ENCODE measurements around the gene MMAB.

MMAB gene

GRCh38 chr12:109587921-109588320 is 14.6 kb upstream of the MMAB start:
- Histone ChIP-seq H3K27me3 (replicated peaks; ENCODE audit: control insufficient read depth, insufficient read depth, low read length, poor library complexity, severe bottlenecking) (no peaks in the 10 kb centered on the region), H3K36me3 (ENCODE audit: control insufficient read depth, insufficient read depth, low read length) (peaks cover 13% of the 10 kb centered on the region), H3K27ac (ENCODE audit: insufficient read depth, low read length, poor library complexity, severe bottlenecking) (no peak overlapping the region), H3K9me3 (ENCODE audit: control insufficient read depth, low read length) (no peaks in the 10 kb centered on the region), H3K4me1 (ENCODE audit: control insufficient read depth, insufficient read depth, low read length, poor library complexity, severe bottlenecking) (no peaks in the 10 kb centered on the region), H3K4me3 (ENCODE audit: insufficient read depth, low read depth, low read length, poor library complexity, severe bottlenecking) (no peak overlapping the region)
- DNase-seq, result no peak

- DNase-seq, result no peak
- peaks cover 15% of the 10 kb centered on the region for H3K36me3 ChIP-seq (ENCODE audit: control insufficient read depth, insufficient read depth, low read length)
- H3K27me3 ChIP-seq (replicated peaks; ENCODE audit: control insufficient read depth, insufficient read depth, low read length, poor library complexity, severe bottlenecking), result no peaks in the 10 kb centered on the region
- no peak overlapping the region for H3K4me3 ChIP-seq (ENCODE audit: insufficient read depth, low read depth, low read length, poor library complexity, severe bottlenecking)
- H3K4me1 ChIP-seq (ENCODE audit: control insufficient read depth, insufficient read depth, low read length, poor library complexity, severe bottlenecking), result no peaks in the 10 kb centered on the region
- H3K27ac ChIP-seq (ENCODE audit: insufficient read depth, low read length, poor library complexity, severe bottlenecking), result no peak overlapping the region
- no peaks in the 10 kb centered on the region for H3K9me3 ChIP-seq (ENCODE audit: control insufficient read depth, low read length)
Observed at GRCh38 chr12:109586385-109587296, 13.3 kb upstream of the MMAB start.

GRCh38 chr12:109583733-109584132 is 10.4 kb upstream of the MMAB start:
- no peaks in the 10 kb centered on the region for H3K27me3 ChIP-seq (replicated peaks; ENCODE audit: control insufficient read depth, insufficient read depth, low read length, poor library complexity, severe bottlenecking)
- no peak overlapping the region for H3K27ac ChIP-seq (ENCODE audit: insufficient read depth, low read length, poor library complexity, severe bottlenecking)
- H3K4me3 ChIP-seq (ENCODE audit: insufficient read depth, low read depth, low read length, poor library complexity, severe bottlenecking), result no peak overlapping the region
- no peak for DNase-seq
- H3K9me3 ChIP-seq (ENCODE audit: control insufficient read depth, low read length), result no peaks in the 10 kb centered on the region
- no peaks in the 10 kb centered on the region for H3K4me1 ChIP-seq (ENCODE audit: control insufficient read depth, insufficient read depth, low read length, poor library complexity, severe bottlenecking)
- H3K36me3 ChIP-seq (ENCODE audit: control insufficient read depth, insufficient read depth, low read length), result peaks cover 42% of the 10 kb centered on the region

- H3K27ac ChIP-seq (ENCODE audit: insufficient read depth, low read length, poor library complexity, severe bottlenecking), result no peak overlapping the region
- no peaks in the 10 kb centered on the region for H3K4me1 ChIP-seq (ENCODE audit: control insufficient read depth, insufficient read depth, low read length, poor library complexity, severe bottlenecking)
- no peak overlapping the region for H3K4me3 ChIP-seq (ENCODE audit: insufficient read depth, low read depth, low read length, poor library complexity, severe bottlenecking)
- H3K27me3 ChIP-seq (replicated peaks; ENCODE audit: control insufficient read depth, insufficient read depth, low read length, poor library complexity, severe bottlenecking), result no peaks in the 10 kb centered on the region
- no peaks in the 10 kb centered on the region for H3K9me3 ChIP-seq (ENCODE audit: control insufficient read depth, low read length)
- no peak for DNase-seq
- H3K36me3 ChIP-seq (ENCODE audit: control insufficient read depth, insufficient read depth, low read length), result peaks cover 41% of the 10 kb centered on the region
Observed at GRCh38 chr12:109582636-109583035, 9.3 kb upstream of the MMAB start.

GRCh38 chr12:109581856-109582255 is 8.6 kb upstream of the MMAB start:
- peaks cover 48% of the 10 kb centered on the region for H3K36me3 ChIP-seq (ENCODE audit: control insufficient read depth, insufficient read depth, low read length)
- no peak for DNase-seq
- no peak overlapping the region for H3K27ac ChIP-seq (ENCODE audit: insufficient read depth, low read length, poor library complexity, severe bottlenecking)
- H3K4me3 ChIP-seq (ENCODE audit: insufficient read depth, low read depth, low read length, poor library complexity, severe bottlenecking), result no peak overlapping the region
- no peaks in the 10 kb centered on the region for H3K27me3 ChIP-seq (replicated peaks; ENCODE audit: control insufficient read depth, insufficient read depth, low read length, poor library complexity, severe bottlenecking)
- no peaks in the 10 kb centered on the region for H3K9me3 ChIP-seq (ENCODE audit: control insufficient read depth, low read length)
- no peaks in the 10 kb centered on the region for H3K4me1 ChIP-seq (ENCODE audit: control insufficient read depth, insufficient read depth, low read length, poor library complexity, severe bottlenecking)

- H3K4me3 ChIP-seq (ENCODE audit: insufficient read depth, low read depth, low read length, poor library complexity, severe bottlenecking), result no peak overlapping the region
- H3K9me3 ChIP-seq (ENCODE audit: control insufficient read depth, low read length), result no peaks in the 10 kb centered on the region
- DNase-seq, result no peak
- H3K36me3 ChIP-seq (ENCODE audit: control insufficient read depth, insufficient read depth, low read length), result peaks cover 48% of the 10 kb centered on the region
- H3K27ac ChIP-seq (ENCODE audit: insufficient read depth, low read length, poor library complexity, severe bottlenecking), result no peak overlapping the region
- no peaks in the 10 kb centered on the region for H3K4me1 ChIP-seq (ENCODE audit: control insufficient read depth, insufficient read depth, low read length, poor library complexity, severe bottlenecking)
- no peaks in the 10 kb centered on the region for H3K27me3 ChIP-seq (replicated peaks; ENCODE audit: control insufficient read depth, insufficient read depth, low read length, poor library complexity, severe bottlenecking)
Observed at GRCh38 chr12:109581334-109581691, 8.0 kb upstream of the MMAB start.

- H3K27ac ChIP-seq (ENCODE audit: insufficient read depth, low read length, poor library complexity, severe bottlenecking), result no peak overlapping the region
- H3K36me3 ChIP-seq (ENCODE audit: control insufficient read depth, insufficient read depth, low read length), result peaks cover 48% of the 10 kb centered on the region
- H3K4me1 ChIP-seq (ENCODE audit: control insufficient read depth, insufficient read depth, low read length, poor library complexity, severe bottlenecking), result no peaks in the 10 kb centered on the region
- no peak overlapping the region for H3K4me3 ChIP-seq (ENCODE audit: insufficient read depth, low read depth, low read length, poor library complexity, severe bottlenecking)
- no peak for DNase-seq
- H3K27me3 ChIP-seq (replicated peaks; ENCODE audit: control insufficient read depth, insufficient read depth, low read length, poor library complexity, severe bottlenecking), result no peaks in the 10 kb centered on the region
- no peaks in the 10 kb centered on the region for H3K9me3 ChIP-seq (ENCODE audit: control insufficient read depth, low read length)
Observed at GRCh38 chr12:109580684-109581333, 7.5 kb upstream of the MMAB start.

GRCh38 chr12:109580272-109580671 is 7.0 kb upstream of the MMAB start:
- no peak for DNase-seq
- Histone ChIP-seq H3K4me3 (ENCODE audit: insufficient read depth, low read depth, low read length, poor library complexity, severe bottlenecking) (no peak overlapping the region), H3K27ac (ENCODE audit: insufficient read depth, low read length, poor library complexity, severe bottlenecking) (no peak overlapping the region), H3K4me1 (ENCODE audit: control insufficient read depth, insufficient read depth, low read length, poor library complexity, severe bottlenecking) (no peaks in the 10 kb centered on the region), H3K36me3 (ENCODE audit: control insufficient read depth, insufficient read depth, low read length) (peaks cover 48% of the 10 kb centered on the region), H3K9me3 (ENCODE audit: control insufficient read depth, low read length) (no peaks in the 10 kb centered on the region), H3K27me3 (replicated peaks; ENCODE audit: control insufficient read depth, insufficient read depth, low read length, poor library complexity, severe bottlenecking) (no peaks in the 10 kb centered on the region)

- H3K27ac ChIP-seq (ENCODE audit: insufficient read depth, low read length, poor library complexity, severe bottlenecking), result no peak overlapping the region
- no peak for DNase-seq
- H3K4me1 ChIP-seq (ENCODE audit: control insufficient read depth, insufficient read depth, low read length, poor library complexity, severe bottlenecking), result no peaks in the 10 kb centered on the region
- H3K9me3 ChIP-seq (ENCODE audit: control insufficient read depth, low read length), result no peaks in the 10 kb centered on the region
- no peak overlapping the region for H3K4me3 ChIP-seq (ENCODE audit: insufficient read depth, low read depth, low read length, poor library complexity, severe bottlenecking)
- no peaks in the 10 kb centered on the region for H3K27me3 ChIP-seq (replicated peaks; ENCODE audit: control insufficient read depth, insufficient read depth, low read length, poor library complexity, severe bottlenecking)
- peaks cover 48% of the 10 kb centered on the region for H3K36me3 ChIP-seq (ENCODE audit: control insufficient read depth, insufficient read depth, low read length)
Observed at GRCh38 chr12:109579639-109580038, 6.3 kb upstream of the MMAB start.

GRCh38 chr12:109578330-109578927 is 5.1 kb upstream of the MMAB start:
- H3K27ac ChIP-seq (ENCODE audit: insufficient read depth, low read length, poor library complexity, severe bottlenecking), result no peak overlapping the region
- peaks cover 48% of the 10 kb centered on the region for H3K36me3 ChIP-seq (ENCODE audit: control insufficient read depth, insufficient read depth, low read length)
- peaks cover 7% of the 10 kb centered on the region for H3K4me1 ChIP-seq (ENCODE audit: control insufficient read depth, insufficient read depth, low read length, poor library complexity, severe bottlenecking)
- H3K27me3 ChIP-seq (replicated peaks; ENCODE audit: control insufficient read depth, insufficient read depth, low read length, poor library complexity, severe bottlenecking), result no peaks in the 10 kb centered on the region
- DNase-seq, result no peak
- H3K4me3 ChIP-seq (ENCODE audit: insufficient read depth, low read depth, low read length, poor library complexity, severe bottlenecking), result no peak overlapping the region
- no peaks in the 10 kb centered on the region for H3K9me3 ChIP-seq (ENCODE audit: control insufficient read depth, low read length)
